ENCODE data around the gene COL13A1. TPM values are rescaled to one million over a fixed set of nuclear protein-coding genes. Genes with fewer than 3 reads are reported as not detected.
A peak's percentile ranks its signal among the peaks of the same experiment; 100 is the strongest.

Gene COL13A1
- total RNA-seq, 1 donor from 2014 or later: 2.5 TPM

DNA sequence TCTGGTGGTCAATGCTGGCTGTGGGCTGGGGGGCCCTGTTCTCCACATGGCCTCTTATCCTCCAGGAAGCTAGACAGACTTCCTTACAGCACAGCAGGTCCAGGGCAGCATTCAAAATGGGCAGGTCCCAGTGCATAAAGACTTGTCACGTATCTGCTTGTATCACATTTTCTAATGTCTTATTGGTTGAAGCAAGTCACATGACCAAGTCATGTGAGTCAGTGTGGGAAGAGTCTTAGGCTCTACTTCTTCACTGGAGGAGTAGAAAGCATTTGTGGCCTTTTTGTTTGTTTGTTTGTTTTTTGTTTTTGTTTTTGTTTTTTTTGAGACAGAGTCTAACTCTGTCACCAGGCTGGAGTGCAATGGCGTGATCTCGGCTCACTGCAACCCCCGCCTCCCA lies 104.7 kb downstream of the COL13A1 start:
- Histone ChIP-seq H3K27me3 (ENCODE audit: low read depth) (no peaks in the 10 kb centered on the region), H3K36me3 (no peaks in the 10 kb centered on the region), H3K9me3 (replicated peaks) (no peaks in the 10 kb centered on the region), H3K27ac (replicated peaks) (no peak overlapping the region), H3K4me3 (no peak overlapping the region), H3K4me1 (peaks cover 7% of the 10 kb centered on the region)
- intact Hi-C loops (cut with micrococcal nuclease): no loop called here
- TF ChIP-seq, protein P1, sequence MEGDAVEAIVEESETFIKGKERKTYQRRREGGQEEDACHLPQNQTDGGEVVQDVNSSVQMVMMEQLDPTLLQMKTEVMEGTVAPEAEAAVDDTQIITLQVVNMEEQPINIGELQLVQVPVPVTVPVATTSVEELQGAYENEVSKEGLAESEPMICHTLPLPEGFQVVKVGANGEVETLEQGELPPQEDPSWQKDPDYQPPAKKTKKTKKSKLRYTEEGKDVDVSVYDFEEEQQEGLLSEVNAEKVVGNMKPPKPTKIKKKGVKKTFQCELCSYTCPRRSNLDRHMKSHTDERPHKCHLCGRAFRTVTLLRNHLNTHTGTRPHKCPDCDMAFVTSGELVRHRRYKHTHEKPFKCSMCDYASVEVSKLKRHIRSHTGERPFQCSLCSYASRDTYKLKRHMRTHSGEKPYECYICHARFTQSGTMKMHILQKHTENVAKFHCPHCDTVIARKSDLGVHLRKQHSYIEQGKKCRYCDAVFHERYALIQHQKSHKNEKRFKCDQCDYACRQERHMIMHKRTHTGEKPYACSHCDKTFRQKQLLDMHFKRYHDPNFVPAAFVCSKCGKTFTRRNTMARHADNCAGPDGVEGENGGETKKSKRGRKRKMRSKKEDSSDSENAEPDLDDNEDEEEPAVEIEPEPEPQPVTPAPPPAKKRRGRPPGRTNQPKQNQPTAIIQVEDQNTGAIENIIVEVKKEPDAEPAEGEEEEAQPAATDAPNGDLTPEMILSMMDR (IDR thresholded peaks at IDR 0.05; ENCODE audit: borderline replicate concordance): no peak
- DNase-seq: no peak

DNA sequence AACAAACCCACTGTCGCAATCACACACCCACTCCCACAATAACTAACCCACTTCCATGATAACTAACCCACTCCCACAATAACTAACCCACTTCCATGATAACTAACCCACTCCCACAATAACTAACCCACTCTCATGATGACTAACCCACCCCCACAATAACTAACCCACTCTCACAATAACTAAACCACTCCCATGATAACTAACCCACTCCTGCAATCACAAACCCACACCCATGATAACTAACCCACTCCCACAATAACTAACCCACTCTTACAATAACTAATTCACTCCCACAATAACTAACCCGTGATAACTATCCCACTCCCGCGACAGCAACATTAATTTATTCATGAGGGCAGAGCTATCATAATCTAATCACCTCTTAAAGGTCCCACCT lies 105.8 kb downstream of the COL13A1 start:
- Histone ChIP-seq H3K27ac (replicated peaks) (no peak overlapping the region), H3K4me3 (no peak overlapping the region), H3K4me1 (peaks cover 16% of the 10 kb centered on the region), H3K9me3 (replicated peaks) (no peaks in the 10 kb centered on the region), H3K36me3 (no peaks in the 10 kb centered on the region), H3K27me3 (ENCODE audit: low read depth) (no peaks in the 10 kb centered on the region)
- no peak for DNase-seq
- intact Hi-C loops (cut with micrococcal nuclease): no loop called here
- TF ChIP-seq, protein P1 (IDR thresholded peaks at IDR 0.05; ENCODE audit: borderline replicate concordance): no peak

DNA sequence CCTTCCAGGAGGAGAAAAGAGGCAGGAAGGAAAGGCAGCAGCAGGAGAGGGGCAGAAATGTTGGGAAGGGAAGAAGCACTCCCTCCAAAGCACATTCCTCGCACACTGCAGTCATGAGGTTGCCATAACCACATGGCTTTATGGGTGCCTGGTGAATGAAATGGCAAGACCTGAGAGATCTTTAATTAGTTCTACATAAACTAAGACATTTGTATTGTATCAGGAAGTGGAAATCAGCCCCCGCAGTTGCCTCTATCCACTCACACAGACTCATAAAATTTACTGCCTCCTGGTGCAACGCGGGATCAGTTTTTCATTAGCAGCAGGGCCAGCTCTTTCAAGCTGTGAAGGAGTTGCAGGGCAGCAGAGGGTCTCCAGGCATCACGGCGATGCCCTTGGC lies 106.4 kb downstream of the COL13A1 start:
- no peak overlapping the region for H3K4me3 ChIP-seq
- DNase-seq: no peak
- intact Hi-C loops (cut with micrococcal nuclease): no loop called here
- no peaks in the 10 kb centered on the region for H3K36me3 ChIP-seq
- no peaks in the 10 kb centered on the region for H3K27me3 ChIP-seq (ENCODE audit: low read depth)
- no peak overlapping the region for H3K27ac ChIP-seq (replicated peaks)
- TF ChIP-seq, protein P1 (IDR thresholded peaks at IDR 0.05; ENCODE audit: borderline replicate concordance): no peak
- H3K9me3 ChIP-seq (replicated peaks): no peaks in the 10 kb centered on the region
- H3K4me1 ChIP-seq: peaks cover 21% of the 10 kb centered on the region

DNA sequence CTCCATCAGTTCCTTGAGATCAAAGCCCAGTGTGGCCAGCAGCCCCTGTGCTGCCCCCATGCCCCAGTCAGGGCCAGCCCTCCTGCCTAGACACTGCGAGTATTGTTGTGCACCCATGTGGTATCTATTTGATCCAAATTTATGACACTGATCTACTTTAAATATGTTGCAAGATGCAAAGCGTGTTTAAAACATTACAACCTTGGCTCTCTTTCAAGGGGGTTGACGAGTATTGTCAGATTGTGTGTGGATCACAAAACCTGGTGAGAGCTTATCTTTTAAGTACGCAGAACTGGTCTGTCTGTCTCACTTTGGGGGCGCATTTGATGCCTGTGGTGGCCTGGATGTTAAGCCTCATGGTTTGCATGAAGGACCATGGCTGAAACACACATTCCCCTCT lies 108.9 kb downstream of the COL13A1 start:
- H3K9me3 ChIP-seq (replicated peaks): no peaks in the 10 kb centered on the region
- intact Hi-C loops (cut with micrococcal nuclease): loop anchor here (10.0 kb wide), 1 partner anchor 266 kb away; no protein-coding TSS in a partner anchor
- peaks cover 11% of the 10 kb centered on the region for H3K27me3 ChIP-seq (ENCODE audit: low read depth)
- H3K4me3 ChIP-seq: no peak overlapping the region
- no peaks in the 10 kb centered on the region for H3K36me3 ChIP-seq
- H3K4me1 ChIP-seq: peaks cover 26% of the 10 kb centered on the region
- TF ChIP-seq, protein P1 (IDR thresholded peaks at IDR 0.05; ENCODE audit: borderline replicate concordance): no peak
- H3K27ac ChIP-seq (replicated peaks): no peak overlapping the region
- no peak for DNase-seq

DNA sequence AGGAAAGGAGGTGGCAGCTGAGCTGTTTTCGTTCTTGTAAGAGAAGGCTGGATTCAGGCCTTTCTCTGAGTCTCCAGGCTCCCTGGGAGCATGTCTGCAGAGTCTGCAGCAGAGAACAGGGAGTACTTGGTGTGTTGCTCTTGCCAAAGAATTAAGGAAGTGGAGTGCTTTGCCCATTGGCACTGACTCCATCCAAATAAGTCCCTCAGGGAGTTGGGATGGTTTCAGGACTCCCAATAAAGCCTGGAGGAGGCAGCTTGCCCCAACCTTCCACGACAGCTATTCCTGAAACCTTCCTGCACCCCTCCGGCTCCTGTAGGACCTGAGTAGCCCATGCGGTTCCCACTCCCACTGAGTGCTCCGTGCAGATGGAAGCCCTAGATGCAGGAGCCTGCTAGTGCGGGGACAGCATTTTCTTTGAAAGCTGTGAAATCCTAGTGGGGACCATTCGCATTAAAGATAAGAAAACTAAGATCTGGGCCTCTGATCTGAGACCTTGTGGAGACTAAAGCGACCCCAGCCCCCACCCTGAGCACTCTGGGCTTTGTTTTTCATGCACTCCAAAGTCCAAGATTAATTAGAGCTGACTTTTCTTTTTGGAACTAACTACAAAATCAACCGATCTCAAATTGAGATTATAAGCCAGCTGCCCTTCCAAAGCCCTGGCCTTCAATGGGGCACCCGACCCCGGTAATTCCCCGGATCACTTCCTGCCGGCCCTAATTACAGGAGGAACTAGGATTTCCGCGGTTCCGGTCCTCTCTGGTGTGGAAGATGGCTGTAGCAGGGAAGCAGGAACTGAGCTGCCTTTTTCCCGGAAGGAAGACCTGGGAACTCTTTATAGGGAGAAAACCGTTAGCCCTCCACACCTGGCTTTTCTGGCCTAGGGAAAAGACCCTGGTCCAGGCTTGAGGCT lies 110.2 kb downstream of the COL13A1 start:
- Histone ChIP-seq H3K27ac (replicated peaks) (peak overlapping the region; percentile 38), H3K9me3 (replicated peaks) (no peaks in the 10 kb centered on the region), H3K27me3 (ENCODE audit: low read depth) (peaks cover 23% of the 10 kb centered on the region), H3K4me3 (no peak overlapping the region), H3K4me1 (peaks cover 26% of the 10 kb centered on the region), H3K36me3 (no peaks in the 10 kb centered on the region)
- TF ChIP-seq, protein P1 (IDR thresholded peaks at IDR 0.05; ENCODE audit: borderline replicate concordance): no peak
- peak; percentile 23 for DNase-seq
- intact Hi-C loops (cut with micrococcal nuclease): loop anchor here (10.0 kb wide), 1 partner anchor 267 kb away; no protein-coding TSS in a partner anchor
